Tibial nerve (tissue), 3 donors: Measurements from ENCODE around the gene KDELR3.

Source experiments
- POLR2A ChIP-seq, 2 donors: fragments of 450-650 bp; IDR thresholded peaks; one replicate each; pipeline ENCODE4 v1.6.1; 2017; ENCODE audit warnings: antibody characterized with exemption in 2 of 2, mild to moderate bottlenecking in 2 of 2, moderate library complexity in 2 of 2
- TF ChIP-seq, protein P1 (sequence below), 5 experiments: fragments of 200-600 bp in 3 of 5; fragments of 450-650 bp in 2 of 5; sonication (generic) in 3 of 5; IDR thresholded peaks; one replicate each; pipeline ENCODE4 v1.5.1; 2016 to 2019; ENCODE audit warnings: antibody characterized with exemption in 5 of 5, mild to moderate bottlenecking in 3 of 5, moderate library complexity in 2 of 5

DNA sequence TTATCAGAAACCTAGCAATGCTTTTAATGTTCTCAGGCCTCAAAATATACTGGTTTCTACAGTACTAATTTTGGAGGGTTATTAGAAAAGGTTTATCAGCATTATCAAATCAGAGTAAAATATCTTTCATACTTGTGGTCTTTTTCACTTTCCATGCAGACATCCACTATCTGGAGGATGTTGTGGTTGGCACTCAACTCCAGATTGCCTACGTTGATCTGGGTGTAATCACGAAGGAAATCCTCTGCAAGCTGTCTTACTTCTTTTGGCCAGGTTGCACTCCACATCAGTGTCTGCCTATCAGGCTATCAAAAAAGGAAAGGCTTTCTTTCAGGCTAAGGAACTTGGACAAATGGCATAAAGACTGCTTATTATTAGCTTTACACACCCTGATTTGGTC lies 26.6 kb downstream of the KDELR3 start:
- TF ChIP-seq, protein P1, sequence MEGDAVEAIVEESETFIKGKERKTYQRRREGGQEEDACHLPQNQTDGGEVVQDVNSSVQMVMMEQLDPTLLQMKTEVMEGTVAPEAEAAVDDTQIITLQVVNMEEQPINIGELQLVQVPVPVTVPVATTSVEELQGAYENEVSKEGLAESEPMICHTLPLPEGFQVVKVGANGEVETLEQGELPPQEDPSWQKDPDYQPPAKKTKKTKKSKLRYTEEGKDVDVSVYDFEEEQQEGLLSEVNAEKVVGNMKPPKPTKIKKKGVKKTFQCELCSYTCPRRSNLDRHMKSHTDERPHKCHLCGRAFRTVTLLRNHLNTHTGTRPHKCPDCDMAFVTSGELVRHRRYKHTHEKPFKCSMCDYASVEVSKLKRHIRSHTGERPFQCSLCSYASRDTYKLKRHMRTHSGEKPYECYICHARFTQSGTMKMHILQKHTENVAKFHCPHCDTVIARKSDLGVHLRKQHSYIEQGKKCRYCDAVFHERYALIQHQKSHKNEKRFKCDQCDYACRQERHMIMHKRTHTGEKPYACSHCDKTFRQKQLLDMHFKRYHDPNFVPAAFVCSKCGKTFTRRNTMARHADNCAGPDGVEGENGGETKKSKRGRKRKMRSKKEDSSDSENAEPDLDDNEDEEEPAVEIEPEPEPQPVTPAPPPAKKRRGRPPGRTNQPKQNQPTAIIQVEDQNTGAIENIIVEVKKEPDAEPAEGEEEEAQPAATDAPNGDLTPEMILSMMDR (IDR thresholded peaks at IDR 0.05): no peak
- TF ChIP-seq POLR2A (IDR thresholded peaks at IDR 0.05): no peak
